ENCODE results near the gene SPSB4.

DNA sequence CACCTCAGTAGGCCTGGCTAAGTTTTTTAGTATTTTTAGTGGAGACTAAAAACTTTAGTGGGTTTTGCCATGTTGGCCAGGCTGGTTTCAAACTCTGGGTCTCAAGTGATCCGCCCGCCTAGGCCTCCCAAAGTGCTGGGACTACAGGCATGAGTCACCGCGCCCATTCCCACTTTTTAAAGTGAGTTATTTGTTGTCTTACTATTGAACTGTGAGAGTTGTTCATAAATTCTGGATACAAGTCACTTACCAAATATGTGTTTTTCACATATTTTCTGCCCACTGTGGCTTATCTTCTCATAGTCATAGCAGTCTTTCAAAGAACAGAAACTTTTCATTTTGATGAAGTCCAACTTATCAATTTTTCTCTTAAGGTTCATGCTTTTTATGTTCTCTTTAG is 29.9 kb upstream of the SPSB4 start:
- TF ChIP-seq NR2C2 (IDR thresholded peaks at IDR 0.05; ENCODE audit: borderline replicate concordance, control insufficient read depth, insufficient read length, low read depth) (no peak), SMARCA5 (IDR thresholded peaks at IDR 0.05) (no peak), SIN3A (IDR thresholded peaks at IDR 0.05; ENCODE audit: low read depth, low read length) (no peak), MAX (IDR thresholded peaks at IDR 0.05; ENCODE audit: low read depth, low read length) (no peak), ESRRA (IDR thresholded peaks at IDR 0.05; ENCODE audit: low read length) (no peak), YBX1 (IDR thresholded peaks at IDR 0.05) (no peak), EZH2 (IDR thresholded peaks at IDR 0.05; ENCODE audit: borderline replicate concordance, control insufficient read depth, low read depth, low read length) (no peak), CTCF (IDR thresholded peaks at IDR 0.05 in 2 of 3, conservative IDR thresholded peaks at IDR 0.05 in 1 of 3; ENCODE audit: control insufficient read depth in 2 of 3, extremely low read depth in 1 of 3, insufficient read depth in 1 of 3, low read depth in 3 of 3, low read length in 3 of 3) (no peak), HDAC2 (IDR thresholded peaks at IDR 0.05) (no peak)

Measured in GM12878 (cell line).